ENCODE data around the gene NQO1. TPM values are rescaled to one million over a fixed set of nuclear protein-coding genes. Genes with fewer than 3 reads are reported as not detected.

NQO1 gene
- total and polyA plus RNA-seq, 2 of the 13 experiments (the other 11 are each of a cell fraction or from before 2014, with no cell fraction given): 464 to 1,060 TPM

- peak; percentile 54; the same call in 1 of the 2 replicates for TF ChIP-seq RERE (CRISPR knock-in tag; IDR thresholded peaks at IDR 0.05; ENCODE audit: low read depth)
- no peak for TF ChIP-seq USF2 (IDR thresholded peaks at IDR 0.05; ENCODE audit: low read depth, low read length)
- TF ChIP-seq USF2 (CRISPR knock-in tag; IDR thresholded peaks at IDR 0.05; ENCODE audit: borderline replicate concordance): no peak
- TF ChIP-seq SIN3A (IDR thresholded peaks at IDR 0.05; ENCODE audit: borderline replicate concordance, low read depth, low read length): no peak
- TF ChIP-seq ZNF784 (CRISPR knock-in tag; IDR thresholded peaks at IDR 0.05; ENCODE audit: borderline replicate concordance): no peak
- TF ChIP-seq PHB2 (IDR thresholded peaks at IDR 0.05; ENCODE audit: partially characterized antibody): no peak
- TF ChIP-seq ZNF546 (CRISPR knock-in tag; conservative IDR thresholded peaks at IDR 0.05): no peak
- no peak for TF ChIP-seq ZNF773 (CRISPR knock-in tag; IDR thresholded peaks at IDR 0.05; ENCODE audit: borderline replicate concordance)
- TF ChIP-seq ARNTL (CRISPR knock-in tag; IDR thresholded peaks at IDR 0.05): no peak
- no peak for TF ChIP-seq ATRX (CRISPR knock-in tag; IDR thresholded peaks at IDR 0.05; ENCODE audit: borderline replicate concordance)
- TF ChIP-seq POGZ (CRISPR knock-in tag; IDR thresholded peaks at IDR 0.05): no peak
- no peak for TF ChIP-seq ZBTB49 (CRISPR knock-in tag; IDR thresholded peaks at IDR 0.05; ENCODE audit: borderline replicate concordance)
- TF ChIP-seq DZIP1 (CRISPR knock-in tag; IDR thresholded peaks at IDR 0.05): no peak
- no peak for TF ChIP-seq MNT (IDR thresholded peaks at IDR 0.05)
Observed at GRCh38 chr16:69680358-69680757, 46.0 kb downstream of the NQO1 start (continued).

All from HepG2 (cell line).